ENCODE results near the gene ELL2.

ELL2 gene

DNA sequence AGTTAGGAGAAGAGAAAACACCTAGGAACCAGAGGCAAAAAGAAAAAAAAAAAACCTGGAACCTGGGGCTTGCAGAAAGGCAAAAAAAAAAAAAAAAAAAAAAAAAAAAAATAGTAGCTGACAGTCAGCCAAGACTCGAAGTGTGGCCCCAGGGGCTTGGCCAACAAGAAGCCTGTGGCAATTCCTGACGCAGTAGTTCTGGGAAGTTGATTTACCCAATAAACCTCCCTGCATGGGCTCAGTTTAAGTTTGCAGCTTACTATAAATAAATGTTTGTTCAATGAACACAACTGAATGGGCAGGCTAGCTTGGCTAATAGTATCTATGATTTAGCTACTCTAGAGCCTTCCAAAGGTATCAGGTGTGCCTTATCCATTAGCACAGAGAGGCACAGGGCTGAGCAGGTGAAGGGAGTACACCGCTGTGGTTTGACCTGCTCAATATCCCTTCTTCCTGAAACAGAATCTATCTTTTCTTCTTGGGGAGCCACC is 117.9 kb downstream of the ELL2 start:
- ATAC-seq, result no peak

DNA sequence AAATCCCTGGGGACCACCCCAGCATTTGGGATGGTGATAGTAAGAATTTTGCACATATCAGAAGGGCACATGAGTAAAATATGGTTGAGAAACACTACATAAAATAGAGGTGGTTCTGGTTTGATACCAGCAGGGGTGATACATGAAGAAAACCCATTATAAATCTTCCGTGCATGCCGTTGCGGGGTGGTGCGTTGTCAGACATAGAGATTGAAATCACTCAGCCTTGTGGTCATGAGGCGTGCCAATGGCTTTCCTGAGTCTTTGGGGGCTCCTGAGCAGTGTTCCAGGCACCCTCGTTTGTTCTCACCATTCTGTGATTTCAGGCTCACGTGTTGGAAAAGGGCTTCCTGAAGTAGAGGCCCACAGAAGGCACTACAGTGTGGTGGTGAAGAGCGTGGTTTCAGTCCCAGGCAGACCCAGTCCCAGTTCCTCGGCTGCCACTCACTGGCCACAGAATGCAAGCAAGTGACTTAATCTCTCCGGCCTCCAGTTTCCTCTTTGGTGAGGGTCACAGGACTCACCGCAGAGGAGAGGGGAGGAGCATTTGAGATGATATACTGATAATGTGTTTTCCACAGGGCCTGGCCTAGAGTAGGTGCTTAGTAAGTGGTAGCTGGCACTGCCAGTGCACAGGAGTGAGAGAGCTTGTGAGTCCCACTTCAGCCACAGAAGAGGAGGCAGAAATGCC is 118.7 kb downstream of the ELL2 start:
- TF ChIP-seq ZNF8 (CRISPR knock-in tag; IDR thresholded peaks at IDR 0.05) (no peak), ESRRG (CRISPR knock-in tag; IDR thresholded peaks at IDR 0.05) (no peak), ZNF565 (CRISPR knock-in tag; conservative IDR thresholded peaks at IDR 0.05; ENCODE audit: low read depth) (no peak), ZNF70 (CRISPR knock-in tag; IDR thresholded peaks at IDR 0.05) (no peak)
- TF ChIP-seq, protein P1, sequence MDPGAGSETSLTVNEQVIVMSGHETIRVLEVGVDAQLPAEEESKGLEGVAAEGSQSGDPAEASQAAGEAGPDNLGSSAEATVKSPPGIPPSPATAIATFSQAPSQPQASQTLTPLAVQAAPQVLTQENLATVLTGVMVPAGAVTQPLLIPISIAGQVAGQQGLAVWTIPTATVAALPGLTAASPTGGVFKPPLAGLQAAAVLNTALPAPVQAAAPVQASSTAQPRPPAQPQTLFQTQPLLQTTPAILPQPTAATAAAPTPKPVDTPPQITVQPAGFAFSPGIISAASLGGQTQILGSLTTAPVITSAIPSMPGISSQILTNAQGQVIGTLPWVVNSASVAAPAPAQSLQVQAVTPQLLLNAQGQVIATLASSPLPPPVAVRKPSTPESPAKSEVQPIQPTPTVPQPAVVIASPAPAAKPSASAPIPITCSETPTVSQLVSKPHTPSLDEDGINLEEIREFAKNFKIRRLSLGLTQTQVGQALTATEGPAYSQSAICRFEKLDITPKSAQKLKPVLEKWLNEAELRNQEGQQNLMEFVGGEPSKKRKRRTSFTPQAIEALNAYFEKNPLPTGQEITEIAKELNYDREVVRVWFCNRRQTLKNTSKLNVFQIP (CRISPR knock-in tag; IDR thresholded peaks at IDR 0.05; ENCODE audit: borderline replicate concordance, low read depth), result no peak
- ATAC-seq, result no peak

More for the DNA sequence above, 117.9 kb downstream of the ELL2 start:
- TF ChIP-seq PPARA (CRISPR knock-in tag; IDR thresholded peaks at IDR 0.05; ENCODE audit: borderline replicate concordance) (no peak), TOX (CRISPR knock-in tag; IDR thresholded peaks at IDR 0.05; ENCODE audit: borderline replicate concordance) (no peak), GLIS3 (CRISPR knock-in tag; IDR thresholded peaks at IDR 0.05) (no peak), BACH2 (CRISPR knock-in tag; IDR thresholded peaks at IDR 0.05; ENCODE audit: borderline replicate concordance) (no peak), OSR1 (CRISPR knock-in tag; IDR thresholded peaks at IDR 0.05) (no peak), ARNTL (CRISPR knock-in tag; IDR thresholded peaks at IDR 0.05; ENCODE audit: borderline replicate concordance, low read depth) (no peak), ZNF8 (CRISPR knock-in tag; IDR thresholded peaks at IDR 0.05) (no peak), SNAI2 (CRISPR knock-in tag; IDR thresholded peaks at IDR 0.05) (no peak), ZFP30 (CRISPR knock-in tag; IDR thresholded peaks at IDR 0.05) (no peak), ISL1 (CRISPR knock-in tag; IDR thresholded peaks at IDR 0.05) (no peak), ZNF70 (CRISPR knock-in tag; IDR thresholded peaks at IDR 0.05) (no peak), ZNF565 (CRISPR knock-in tag; conservative IDR thresholded peaks at IDR 0.05; ENCODE audit: low read depth) (no peak), CSDC2 (CRISPR knock-in tag; IDR thresholded peaks at IDR 0.05) (no peak), TCF4 (CRISPR knock-in tag; IDR thresholded peaks at IDR 0.05; ENCODE audit: borderline replicate concordance) (no peak), ESRRG (CRISPR knock-in tag; IDR thresholded peaks at IDR 0.05) (no peak)
- TF ChIP-seq, protein P2, sequence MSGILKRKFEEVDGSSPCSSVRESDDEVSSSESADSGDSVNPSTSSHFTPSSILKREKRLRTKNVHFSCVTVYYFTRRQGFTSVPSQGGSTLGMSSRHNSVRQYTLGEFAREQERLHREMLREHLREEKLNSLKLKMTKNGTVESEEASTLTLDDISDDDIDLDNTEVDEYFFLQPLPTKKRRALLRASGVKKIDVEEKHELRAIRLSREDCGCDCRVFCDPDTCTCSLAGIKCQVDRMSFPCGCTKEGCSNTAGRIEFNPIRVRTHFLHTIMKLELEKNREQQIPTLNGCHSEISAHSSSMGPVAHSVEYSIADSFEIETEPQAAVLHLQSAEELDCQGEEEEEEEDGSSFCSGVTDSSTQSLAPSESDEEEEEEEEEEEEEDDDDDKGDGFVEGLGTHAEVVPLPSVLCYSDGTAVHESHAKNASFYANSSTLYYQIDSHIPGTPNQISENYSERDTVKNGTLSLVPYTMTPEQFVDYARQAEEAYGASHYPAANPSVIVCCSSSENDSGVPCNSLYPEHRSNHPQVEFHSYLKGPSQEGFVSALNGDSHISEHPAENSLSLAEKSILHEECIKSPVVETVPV (CRISPR knock-in tag; IDR thresholded peaks at IDR 0.05), result no peak
- TF ChIP-seq, protein P3, sequence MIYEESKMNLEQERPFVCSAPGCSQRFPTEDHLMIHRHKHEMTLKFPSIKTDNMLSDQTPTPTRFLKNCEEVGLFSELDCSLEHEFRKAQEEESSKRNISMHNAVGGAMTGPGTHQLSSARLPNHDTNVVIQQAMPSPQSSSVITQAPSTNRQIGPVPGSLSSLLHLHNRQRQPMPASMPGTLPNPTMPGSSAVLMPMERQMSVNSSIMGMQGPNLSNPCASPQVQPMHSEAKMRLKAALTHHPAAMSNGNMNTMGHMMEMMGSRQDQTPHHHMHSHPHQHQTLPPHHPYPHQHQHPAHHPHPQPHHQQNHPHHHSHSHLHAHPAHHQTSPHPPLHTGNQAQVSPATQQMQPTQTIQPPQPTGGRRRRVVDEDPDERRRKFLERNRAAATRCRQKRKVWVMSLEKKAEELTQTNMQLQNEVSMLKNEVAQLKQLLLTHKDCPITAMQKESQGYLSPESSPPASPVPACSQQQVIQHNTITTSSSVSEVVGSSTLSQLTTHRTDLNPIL (CRISPR knock-in tag; IDR thresholded peaks at IDR 0.05; ENCODE audit: low read depth), result no peak
- TF ChIP-seq, protein P4, sequence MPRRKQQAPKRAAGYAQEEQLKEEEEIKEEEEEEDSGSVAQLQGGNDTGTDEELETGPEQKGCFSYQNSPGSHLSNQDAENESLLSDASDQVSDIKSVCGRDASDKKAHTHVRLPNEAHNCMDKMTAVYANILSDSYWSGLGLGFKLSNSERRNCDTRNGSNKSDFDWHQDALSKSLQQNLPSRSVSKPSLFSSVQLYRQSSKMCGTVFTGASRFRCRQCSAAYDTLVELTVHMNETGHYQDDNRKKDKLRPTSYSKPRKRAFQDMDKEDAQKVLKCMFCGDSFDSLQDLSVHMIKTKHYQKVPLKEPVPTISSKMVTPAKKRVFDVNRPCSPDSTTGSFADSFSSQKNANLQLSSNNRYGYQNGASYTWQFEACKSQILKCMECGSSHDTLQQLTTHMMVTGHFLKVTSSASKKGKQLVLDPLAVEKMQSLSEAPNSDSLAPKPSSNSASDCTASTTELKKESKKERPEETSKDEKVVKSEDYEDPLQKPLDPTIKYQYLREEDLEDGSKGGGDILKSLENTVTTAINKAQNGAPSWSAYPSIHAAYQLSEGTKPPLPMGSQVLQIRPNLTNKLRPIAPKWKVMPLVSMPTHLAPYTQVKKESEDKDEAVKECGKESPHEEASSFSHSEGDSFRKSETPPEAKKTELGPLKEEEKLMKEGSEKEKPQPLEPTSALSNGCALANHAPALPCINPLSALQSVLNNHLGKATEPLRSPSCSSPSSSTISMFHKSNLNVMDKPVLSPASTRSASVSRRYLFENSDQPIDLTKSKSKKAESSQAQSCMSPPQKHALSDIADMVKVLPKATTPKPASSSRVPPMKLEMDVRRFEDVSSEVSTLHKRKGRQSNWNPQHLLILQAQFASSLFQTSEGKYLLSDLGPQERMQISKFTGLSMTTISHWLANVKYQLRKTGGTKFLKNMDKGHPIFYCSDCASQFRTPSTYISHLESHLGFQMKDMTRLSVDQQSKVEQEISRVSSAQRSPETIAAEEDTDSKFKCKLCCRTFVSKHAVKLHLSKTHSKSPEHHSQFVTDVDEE (CRISPR knock-in tag; IDR thresholded peaks at IDR 0.05), result no peak
- TF ChIP-seq, protein P5, sequence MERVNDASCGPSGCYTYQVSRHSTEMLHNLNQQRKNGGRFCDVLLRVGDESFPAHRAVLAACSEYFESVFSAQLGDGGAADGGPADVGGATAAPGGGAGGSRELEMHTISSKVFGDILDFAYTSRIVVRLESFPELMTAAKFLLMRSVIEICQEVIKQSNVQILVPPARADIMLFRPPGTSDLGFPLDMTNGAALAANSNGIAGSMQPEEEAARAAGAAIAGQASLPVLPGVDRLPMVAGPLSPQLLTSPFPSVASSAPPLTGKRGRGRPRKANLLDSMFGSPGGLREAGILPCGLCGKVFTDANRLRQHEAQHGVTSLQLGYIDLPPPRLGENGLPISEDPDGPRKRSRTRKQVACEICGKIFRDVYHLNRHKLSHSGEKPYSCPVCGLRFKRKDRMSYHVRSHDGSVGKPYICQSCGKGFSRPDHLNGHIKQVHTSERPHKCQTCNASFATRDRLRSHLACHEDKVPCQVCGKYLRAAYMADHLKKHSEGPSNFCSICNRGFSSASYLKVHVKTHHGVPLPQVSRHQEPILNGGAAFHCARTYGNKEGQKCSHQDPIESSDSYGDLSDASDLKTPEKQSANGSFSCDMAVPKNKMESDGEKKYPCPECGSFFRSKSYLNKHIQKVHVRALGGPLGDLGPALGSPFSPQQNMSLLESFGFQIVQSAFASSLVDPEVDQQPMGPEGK (CRISPR knock-in tag; IDR thresholded peaks at IDR 0.05; ENCODE audit: borderline replicate concordance), result no peak
